Spleen (tissue), 11 donors: ENCODE data around the gene TOP2B. TPM values are rescaled to one million over a fixed set of nuclear protein-coding genes. Genes with fewer than 3 reads are reported as not detected.

ENCODE experiments used
- DNase-seq: peaks from one replicate; pipeline ENCODE4 v3.0.0-alpha.2; 2020
- H3K27ac ChIP-seq, 8 donors: fragments of 200-600 bp; sonication (generic) in 7 of 8; 1 replicate in 4 of 8; 2 replicates in 4 of 8; pipeline versions ENCODE4 v1.5.0 to v1.8.0; 2016 to 2021; ENCODE audit warnings: inconsistent platforms in 4 of 8, mild to moderate bottlenecking in 4 of 8, moderate library complexity in 1 of 8
- H3K27me3 ChIP-seq, 7 donors: fragments of 200-600 bp; sonication (generic) in 6 of 7; replicated peaks in 1 of 7; 1 replicate in 4 of 7; 2 replicates in 3 of 7; pipeline versions ENCODE4 v1.5.0 to v1.8.0; 2016 to 2021; ENCODE audit warnings: inconsistent platforms in 3 of 7, mild to moderate bottlenecking in 1 of 7
- H3K36me3 ChIP-seq, 6 donors: fragments of 200-600 bp; sonication (generic) in 5 of 6; 1 replicate in 4 of 6; 2 replicates in 2 of 6; pipeline versions ENCODE4 v1.5.0 to v1.8.0; 2016 to 2021; ENCODE audit warnings: inconsistent platforms in 2 of 6
- H3K4me1 ChIP-seq, 6 donors: fragments of 200-600 bp; sonication (generic) in 5 of 6; 1 replicate in 3 of 6; 2 replicates in 3 of 6; pipeline versions ENCODE4 v1.5.0 to v1.8.0; 2016 to 2021; ENCODE audit warnings: inconsistent platforms in 3 of 6
- H3K4me3 ChIP-seq, 8 donors: fragments of 200-600 bp; sonication (generic) in 7 of 8; 1 replicate in 4 of 8; 2 replicates in 4 of 8; pipeline versions ENCODE4 v1.5.0 to v1.8.0; 2016 to 2021; ENCODE audit warnings: inconsistent platforms in 4 of 8, mild to moderate bottlenecking in 4 of 8, moderate library complexity in 2 of 8
- H3K9me3 ChIP-seq, 8 donors: fragments of 200-600 bp; sonication (generic) in 7 of 8; 1 replicate in 4 of 8; 2 replicates in 4 of 8; pipeline versions ENCODE4 v1.5.0 to v1.8.0; 2016 to 2021; ENCODE audit warnings: inconsistent platforms in 4 of 8
- CTCF ChIP-seq, 11 experiments: fragments of 200-600 bp in 7 of 11; fragments of 450-650 bp in 4 of 11; sonication (generic) in 4 of 11; IDR thresholded peaks in 8 of 11; conservative IDR thresholded peaks in 3 of 11; 1 replicate in 7 of 11; 2 replicates in 4 of 11; pipeline versions ENCODE4 v1.4.0 to v1.8.0; 2016 to 2021; ENCODE audit warnings: antibody characterized with exemption in 11 of 11, inconsistent platforms in 4 of 11, mild to moderate bottlenecking in 1 of 11
- POLR2A ChIP-seq, 3 donors: fragments of 450-650 bp; IDR thresholded peaks; one replicate each; pipeline ENCODE4 v1.5.1; 2017; ENCODE audit warnings: antibody characterized with exemption in 3 of 3, mild to moderate bottlenecking in 1 of 3
- POLR2AphosphoS5 ChIP-seq, 3 donors: sonication (generic); formaldehyde crosslinking; IDR thresholded peaks; one replicate each; pipeline ENCODE4 v1.5.1; 2017; ENCODE audit warnings: antibody characterized with exemption in 3 of 3
- WGBS, 5 donors: extraction: QIAGEN DNeasy Blood & Tissue Kit in 3 of 5; methylation state at CpG; one replicate each; pipeline versions ENCODE4 v1.1.5 to v1.1.7; 2013 to 2018; 5-methylcytosine and 5-hydroxymethylcytosine counted together
- intact Hi-C: fragments of 100-400 bp; cut with DNase I; formaldehyde crosslinking; loops from one replicate; pipeline ENCODE4 v1.15.0; 2023; ENCODE audit warnings: low total_unique reads
- polyA plus RNA-seq, 3 donors: library from polyadenylated mRNA; stranded (reverse); fragments of 200-250 nt; gene quantifications; one replicate each; pipeline ENCODE4 v1.2.1, GENCODE V29; 2013
- total RNA-seq, 7 donors: library from RNA; depleted of rRNA in 3 of 7; stranded (reverse); fragments of >200 nt in 3 of 7; fragmentation: NEBNext Ultra II Directional in 4 of 7; extraction: Animal tissue kit (Norgen Biotek cat#: 25700) in 4 of 7; gene quantifications; one replicate each; pipeline versions ENCODE4 v1.1.0 to v1.2.1, GENCODE V29; 2016 to 2021
- donor health status: healthy with polysubstance abuse.
- donor health status: DM: no; HTN: no; CAD: no; lungs with moderate emphysema.
- donor health status: DM: no; HTN: no; CAD: no.
- donor health status: Bipolar disorder and iron deficiency.
- donor health status: healthy.
- donor health status: DM: no; HTN: no; CAD: no.
- donor health status: DM: yes; HTN: yes; CAD: no.

TOP2B gene
- total and polyA plus RNA-seq, 10 donors, result 56.2 to 135 (median 118) TPM

- Histone ChIP-seq H3K4me3 (no peak overlapping the region), H3K36me3 (no peaks in the 10 kb centered on the region), H3K27ac (no peak overlapping the region), H3K27me3 (no peaks in the 10 kb centered on the region), H3K9me3 (no peaks in the 10 kb centered on the region), H3K4me1 (no peaks in the 10 kb centered on the region)
- no peak for DNase-seq
- intact Hi-C loops, result no loop called here
- 91 to 100% (median 96%) methylated on average over 1 of the region's 1 CpG for WGBS, 5 donors
- TF ChIP-seq POLR2A (IDR thresholded peaks at IDR 0.05), result no peak
- no peak for TF ChIP-seq POLR2AphosphoS5 (IDR thresholded peaks at IDR 0.05)
- no peak for TF ChIP-seq CTCF (IDR thresholded peaks at IDR 0.05 in 8 of 11, conservative IDR thresholded peaks at IDR 0.05 in 3 of 11)
Observed at GRCh38 chr3:25683410-25683809, 18.7 kb upstream of the TOP2B start.

DNA sequence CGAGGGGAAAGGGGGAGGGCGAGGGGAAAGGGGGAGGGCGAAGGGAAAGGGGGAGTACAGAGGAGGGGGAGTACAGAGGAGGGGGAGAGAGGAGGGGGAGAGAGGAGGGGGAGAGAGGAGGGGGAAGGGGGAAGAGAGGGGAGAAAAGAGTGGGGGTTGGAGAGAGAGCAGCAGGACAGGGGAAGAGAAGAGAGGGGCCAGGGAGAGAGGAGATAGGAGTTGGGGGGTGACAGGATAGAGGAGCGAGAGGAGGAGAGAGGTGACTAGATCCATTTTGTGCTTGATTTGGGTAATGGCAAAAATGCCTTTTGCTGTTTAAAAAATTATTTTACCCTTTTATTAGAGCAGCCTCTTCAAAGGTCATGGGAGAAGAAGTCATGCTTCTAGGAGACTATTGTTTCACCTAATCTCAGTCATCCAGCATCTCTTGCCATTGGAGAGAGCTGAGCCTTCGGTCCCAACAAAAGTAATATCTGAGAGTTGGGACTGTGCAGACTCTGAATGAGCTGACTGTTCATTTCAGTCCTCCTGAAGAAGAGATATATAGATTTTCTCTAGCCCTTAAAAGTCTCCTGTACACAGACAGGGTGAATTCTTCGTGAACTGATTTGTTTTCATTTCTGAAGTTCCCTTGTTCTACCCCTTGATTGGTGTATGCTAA, 15.1 kb upstream of the TOP2B start:
- no peaks in the 10 kb centered on the region for H3K27me3 ChIP-seq
- H3K9me3 ChIP-seq, result no peaks in the 10 kb centered on the region
- intact Hi-C loops, result no loop called here
- no peak overlapping the region for H3K4me3 ChIP-seq
- no peak for DNase-seq
- H3K4me1 ChIP-seq, result no peaks in the 10 kb centered on the region
- H3K36me3 ChIP-seq, result no peaks in the 10 kb centered on the region
- H3K27ac ChIP-seq, result no peak overlapping the region
- WGBS, 5 donors, result 79 to 93% (median 89%) methylated on average over 5 to 6 of the region's 6 CpGs
- TF ChIP-seq POLR2A (IDR thresholded peaks at IDR 0.05), result no peak
- TF ChIP-seq POLR2AphosphoS5 (IDR thresholded peaks at IDR 0.05), result no peak
- TF ChIP-seq CTCF (IDR thresholded peaks at IDR 0.05 in 8 of 11, conservative IDR thresholded peaks at IDR 0.05 in 3 of 11), result no peak

- Histone ChIP-seq H3K27me3 (no peaks in the 10 kb centered on the region), H3K36me3 (no peaks in the 10 kb centered on the region), H3K4me3 (no peak overlapping the region), H3K27ac (no peak overlapping the region), H3K4me1 (no peaks in the 10 kb centered on the region), H3K9me3 (peaks cover 0 to under 1% (median 0%) of the 10 kb centered on the region in 8 donors)
- intact Hi-C loops, result no loop called here
- WGBS, 5 donors, result 80 to 100% (median 82%) methylated on average over 1 to 2 of the region's 2 CpGs; no CpG with 5 or more reads in 2 of the 5 donors
- no peak for TF ChIP-seq POLR2A (IDR thresholded peaks at IDR 0.05)
- TF ChIP-seq CTCF (IDR thresholded peaks at IDR 0.05 in 8 of 11, conservative IDR thresholded peaks at IDR 0.05 in 3 of 11), result no peak
- no peak for TF ChIP-seq POLR2AphosphoS5 (IDR thresholded peaks at IDR 0.05)
- DNase-seq, result no peak
Observed at GRCh38 chr3:25679166-25679565, 14.5 kb upstream of the TOP2B start.

GRCh38 chr3:25678581-25678980, 13.9 kb upstream of the TOP2B start:
- no peaks in the 10 kb centered on the region for H3K4me1 ChIP-seq
- H3K27me3 ChIP-seq, result no peaks in the 10 kb centered on the region
- no peak for TF ChIP-seq CTCF (IDR thresholded peaks at IDR 0.05 in 8 of 11, conservative IDR thresholded peaks at IDR 0.05 in 3 of 11)
- TF ChIP-seq POLR2AphosphoS5 (IDR thresholded peaks at IDR 0.05), result no peak
- H3K4me3 ChIP-seq, result no peak overlapping the region
- H3K9me3 ChIP-seq, result peaks cover 0 to 6% (median 2%) of the 10 kb centered on the region in 8 donors
- no peak overlapping the region for H3K27ac ChIP-seq
- H3K36me3 ChIP-seq, result no peaks in the 10 kb centered on the region
- DNase-seq, result no peak
- intact Hi-C loops, result no loop called here
